ENCODE measurements around the gene TBXAS1.

The TBXAS1 gene

GRCh38 chr7:140060788-140061606 is 231.9 kb downstream of the TBXAS1 start:
- Histone ChIP-seq H3K27me3 (ENCODE audit: control insufficient read depth, insufficient read depth, low read length) (no peaks in the 10 kb centered on the region), H3K36me3 (ENCODE audit: control insufficient read depth, insufficient read depth, low read length) (peaks cover 8% of the 10 kb centered on the region), H3K9me3 (ENCODE audit: control insufficient read depth, low read length) (no peaks in the 10 kb centered on the region), H3K9ac (ENCODE audit: low read length) (no peak overlapping the region), H3K4me1 (ENCODE audit: control insufficient read depth, insufficient read depth, low read length) (peaks cover 43% of the 10 kb centered on the region), H3K4me3 (ENCODE audit: low read length) (peak overlapping the region; percentile 28)

- Histone ChIP-seq H3K9ac (ENCODE audit: low read length) (peak overlapping the region; percentile 79), H3K36me3 (ENCODE audit: control insufficient read depth, insufficient read depth, low read length) (peaks cover 8% of the 10 kb centered on the region), H3K4me1 (ENCODE audit: control insufficient read depth, insufficient read depth, low read length) (peaks cover 43% of the 10 kb centered on the region), H3K4me3 (ENCODE audit: low read length) (no peak overlapping the region), H3K9me3 (ENCODE audit: control insufficient read depth, low read length) (no peaks in the 10 kb centered on the region), H3K27me3 (ENCODE audit: control insufficient read depth, insufficient read depth, low read length) (no peaks in the 10 kb centered on the region)
These were observed 232.5 kb downstream of the TBXAS1 start for GRCh38 chr7:140061607-140061930.

GRCh38 chr7:140062118-140062527 is 233.1 kb downstream of the TBXAS1 start:
- Histone ChIP-seq H3K4me1 (ENCODE audit: control insufficient read depth, insufficient read depth, low read length) (peaks cover 43% of the 10 kb centered on the region), H3K27me3 (ENCODE audit: control insufficient read depth, insufficient read depth, low read length) (no peaks in the 10 kb centered on the region)

GRCh38 chr7:140062528-140063299 is 233.7 kb downstream of the TBXAS1 start, which contains the start of gene PARP12:
PARP12 (minus strand) TSS chr7:140062951; CDS start chr7:140062847, 104 bp downstream.
- Histone ChIP-seq H3K4me3 (ENCODE audit: low read length) (peak within 1 kb of the TSS; percentile 20), H3K36me3 (ENCODE audit: control insufficient read depth, insufficient read depth, low read length) (no peaks in the 10 kb centered on the region), H3K9me3 (ENCODE audit: control insufficient read depth, low read length) (no peaks in the 10 kb centered on the region), H3K27me3 (ENCODE audit: control insufficient read depth, insufficient read depth, low read length) (no peaks in the 10 kb centered on the region), H3K4me1 (ENCODE audit: control insufficient read depth, insufficient read depth, low read length) (peaks cover 38% of the 10 kb centered on the region), H3K9ac (ENCODE audit: low read length) (peak within 1 kb of the TSS; percentile 79)

More at GRCh38 chr7:140062118-140062527, 233.1 kb downstream of the TBXAS1 start:
- H3K4me3 ChIP-seq (ENCODE audit: low read length): no peak overlapping the region
- peaks cover 3% of the 10 kb centered on the region for H3K36me3 ChIP-seq (ENCODE audit: control insufficient read depth, insufficient read depth, low read length)
- peak overlapping the region; percentile 79 for H3K9ac ChIP-seq (ENCODE audit: low read length)
- no peaks in the 10 kb centered on the region for H3K9me3 ChIP-seq (ENCODE audit: control insufficient read depth, low read length)

- H3K9me3 ChIP-seq (ENCODE audit: control insufficient read depth, low read length): no peaks in the 10 kb centered on the region
- H3K4me3 ChIP-seq (ENCODE audit: low read length): no peak overlapping the region
- no peaks in the 10 kb centered on the region for H3K36me3 ChIP-seq (ENCODE audit: control insufficient read depth, insufficient read depth, low read length)
- no peak overlapping the region for H3K9ac ChIP-seq (ENCODE audit: low read length)
- H3K4me1 ChIP-seq (ENCODE audit: control insufficient read depth, insufficient read depth, low read length): no peaks in the 10 kb centered on the region
- H3K27me3 ChIP-seq (ENCODE audit: control insufficient read depth, insufficient read depth, low read length): no peaks in the 10 kb centered on the region
These were observed 238.0 kb downstream of the TBXAS1 start for GRCh38 chr7:140067052-140067451.

GRCh38 chr7:140068033-140068432 is 239.0 kb downstream of the TBXAS1 start:
- Histone ChIP-seq H3K4me1 (ENCODE audit: control insufficient read depth, insufficient read depth, low read length) (no peaks in the 10 kb centered on the region), H3K36me3 (ENCODE audit: control insufficient read depth, insufficient read depth, low read length) (no peaks in the 10 kb centered on the region), H3K9me3 (ENCODE audit: control insufficient read depth, low read length) (no peaks in the 10 kb centered on the region), H3K9ac (ENCODE audit: low read length) (no peak overlapping the region), H3K4me3 (ENCODE audit: low read length) (no peak overlapping the region), H3K27me3 (ENCODE audit: control insufficient read depth, insufficient read depth, low read length) (no peaks in the 10 kb centered on the region)

GRCh38 chr7:140069298-140069949 is 240.4 kb downstream of the TBXAS1 start:
- Histone ChIP-seq H3K9ac (ENCODE audit: low read length) (no peak overlapping the region), H3K36me3 (ENCODE audit: control insufficient read depth, insufficient read depth, low read length) (no peaks in the 10 kb centered on the region), H3K4me1 (ENCODE audit: control insufficient read depth, insufficient read depth, low read length) (no peaks in the 10 kb centered on the region), H3K9me3 (ENCODE audit: control insufficient read depth, low read length) (no peaks in the 10 kb centered on the region), H3K27me3 (ENCODE audit: control insufficient read depth, insufficient read depth, low read length) (no peaks in the 10 kb centered on the region), H3K4me3 (ENCODE audit: low read length) (no peak overlapping the region)

All from mucosa of stomach (tissue), 1 donor.